GM23248 (cell line): ENCODE results near the gene C5.

Source experiments
- EZH2 ChIP-seq: fragments of 200-600 bp; sonication (generic); IDR thresholded peaks from 2 replicates; pipeline ENCODE4 v1.6.1; 2018; ENCODE audit warnings: antibody characterized with exemption, mild to moderate bottlenecking; ENCODE audit not compliant: insufficient read depth, poor library complexity, severe bottlenecking
- EZH2phosphoT487 ChIP-seq: fragments of 200-600 bp; sonication (generic); IDR thresholded peaks from 2 replicates; pipeline ENCODE4 v1.6.1; 2018; ENCODE audit warnings: antibody characterized with exemption, moderate library complexity, mild to moderate bottlenecking, low read depth; ENCODE audit not compliant: insufficient read depth

GRCh38 chr9:120926397-120926928 is 123.6 kb downstream of the C5 start, which contains the start of gene TRAF1:
- no peak for TF ChIP-seq EZH2phosphoT487
- TF ChIP-seq EZH2, result no peak
